Tibial nerve (tissue), 4 donors: ENCODE results near the gene DPAGT1. TPM values are rescaled to one million over a fixed set of nuclear protein-coding genes. Genes with fewer than 3 reads are reported as not detected.
"Not testable (repeated sequence)": the region's sequence is repeated elsewhere in the genome, so short reads cannot be mapped to it uniquely, and the experiment has no call there.

ENCODE experiments used
- DNase-seq, 2 donors: peaks; one replicate each; pipeline ENCODE4 v3.0.0-alpha.2; 2019; ENCODE audit warnings: low spot score in 2 of 2
- H3K27ac ChIP-seq, 4 donors: fragments of 200-600 bp; sonication (generic) in 3 of 4; one replicate each; pipeline ENCODE4 v1.5.1; 2017 to 2019; ENCODE audit warnings: mild to moderate bottlenecking in 1 of 4
- H3K27me3 ChIP-seq, 2 donors: fragments of 200-600 bp; sonication (generic) in 1 of 2; one replicate each; pipeline versions ENCODE4 v1.5.1 to v1.6.0; 2017 to 2019
- H3K36me3 ChIP-seq, 3 donors: fragments of 200-600 bp; sonication (generic); one replicate each; pipeline ENCODE4 v1.5.1; 2018 to 2019
- H3K4me1 ChIP-seq, 4 donors: fragments of 200-600 bp; sonication (generic) in 3 of 4; one replicate each; pipeline ENCODE4 v1.5.1; 2017 to 2019
- H3K4me3 ChIP-seq, 4 donors: fragments of 200-600 bp; sonication (generic) in 3 of 4; one replicate each; pipeline ENCODE4 v1.5.1; 2017 to 2019; ENCODE audit warnings: mild to moderate bottlenecking in 1 of 4, moderate library complexity in 1 of 4
- H3K9me3 ChIP-seq, 4 donors: fragments of 200-600 bp; sonication (generic) in 3 of 4; one replicate each; pipeline ENCODE4 v1.5.1; 2017 to 2019
- CTCF ChIP-seq, 5 experiments: fragments of 200-600 bp in 3 of 5; fragments of 450-650 bp in 2 of 5; sonication (generic) in 3 of 5; IDR thresholded peaks; one replicate each; pipeline ENCODE4 v1.5.1; 2016 to 2019; ENCODE audit warnings: antibody characterized with exemption in 5 of 5, mild to moderate bottlenecking in 3 of 5, moderate library complexity in 2 of 5
- EP300 ChIP-seq, 2 donors: sonication (generic); formaldehyde crosslinking; IDR thresholded peaks; one replicate each; pipeline ENCODE4 v1.6.1; 2017; ENCODE audit warnings: antibody characterized with exemption in 2 of 2, mild to moderate bottlenecking in 1 of 2
- POLR2A ChIP-seq, 2 donors: fragments of 450-650 bp; IDR thresholded peaks; one replicate each; pipeline ENCODE4 v1.6.1; 2017; ENCODE audit warnings: antibody characterized with exemption in 2 of 2, mild to moderate bottlenecking in 2 of 2, moderate library complexity in 2 of 2
- WGBS, 2 donors: methylation state at CpG; one replicate each; pipeline ENCODE4 v1.1.5; 2018; 5-methylcytosine and 5-hydroxymethylcytosine counted together
- total RNA-seq, 4 donors: library from RNA; depleted of rRNA; stranded (reverse); fragments of >200 nt; gene quantifications; one replicate each; pipeline ENCODE4 v1.1.0, GENCODE V29; 2016

DPAGT1 gene
- total RNA-seq, 4 donors from 2014 or later: 20.7 to 33.9 (median 23.5) TPM

DNA sequence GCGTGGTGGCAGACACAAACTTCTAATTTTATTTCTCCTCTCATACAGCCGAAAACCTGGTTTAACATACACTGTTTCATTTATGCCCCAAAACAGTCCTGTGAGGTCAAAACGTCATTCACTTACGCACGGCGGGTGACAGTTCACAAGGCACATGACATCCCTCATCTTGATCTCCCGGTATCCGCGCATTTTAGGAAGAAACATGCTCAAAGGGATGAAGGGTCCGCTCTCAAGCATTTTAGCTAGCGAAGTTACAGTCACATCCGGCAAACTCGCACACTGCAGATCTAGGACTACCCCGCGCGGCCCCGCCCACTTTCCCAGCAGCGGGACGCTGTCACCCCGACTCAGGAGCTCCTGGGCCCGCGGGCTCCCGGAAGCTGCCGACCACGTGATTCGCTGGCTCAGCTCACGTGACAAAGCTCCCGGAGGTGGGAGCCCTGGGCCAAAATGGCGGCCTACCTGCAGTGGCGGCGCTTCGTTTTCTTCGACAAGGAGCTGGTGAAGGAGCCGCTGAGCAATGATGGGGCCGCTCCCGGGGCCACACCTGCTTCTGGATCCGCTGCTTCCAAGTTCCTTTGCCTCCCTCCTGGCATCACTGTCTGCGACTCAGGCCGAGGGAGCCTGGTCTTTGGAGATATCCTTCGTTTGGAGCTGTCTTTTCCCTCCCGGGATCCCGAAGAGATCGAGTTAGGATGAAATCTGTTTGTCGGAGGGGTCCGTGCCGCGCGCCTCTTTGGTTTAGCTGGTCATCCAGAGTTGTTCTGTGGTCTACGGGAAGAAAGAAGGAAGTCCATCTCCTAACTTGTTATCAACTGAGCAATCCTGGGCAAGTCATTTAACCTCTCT lies 34.1 kb downstream of the DPAGT1 start, which contains the start of gene VPS11:
Gene VPS11, plus strand, starts transcription at position 448 of the 852 bp plus-strand sequence. Its CDS starts 6 bp downstream, at position 454.
- peak in 1 of 5 experiments; percentile 45 for TF ChIP-seq CTCF (IDR thresholded peaks at IDR 0.05)
- TF ChIP-seq EP300 (IDR thresholded peaks at IDR 0.05): peak; percentile 93 to 95
- peak; percentile 47 to 63 for TF ChIP-seq POLR2A (IDR thresholded peaks at IDR 0.05)
- Histone ChIP-seq H3K4me3 (peak within 1 kb of the TSS; percentile 65 to 76 (median 70)), H3K4me1 (peaks cover 0 to 55% (median 12%) of the 10 kb centered on the region in 4 donors), H3K27ac (peak within 1 kb of the TSS; percentile 57 to 93 (median 85)), H3K36me3 (peaks cover 0 to 34% (median 10%) of the 10 kb centered on the region in 3 donors), H3K27me3 (no peaks in the 10 kb centered on the region), H3K9me3 (no peaks in the 10 kb centered on the region)
- 0 to 1% methylated on average over 48 of the region's 49 CpGs for WGBS, 2 donors
- DNase-seq: peak; percentile 92 to 93

- H3K27ac ChIP-seq: no peak overlapping the region
- peaks cover 0 to 57% (median 12%) of the 10 kb centered on the region in 4 donors for H3K4me1 ChIP-seq
- 39 to 44% methylated on average over 4 of the region's 4 CpGs for WGBS, 2 donors
- DNase-seq: no peak
- H3K36me3 ChIP-seq: peaks cover 0 to 12% (median 0%) of the 10 kb centered on the region in 3 donors
- no peaks in the 10 kb centered on the region for H3K27me3 ChIP-seq
- TF ChIP-seq POLR2A (IDR thresholded peaks at IDR 0.05) (no peak), CTCF (IDR thresholded peaks at IDR 0.05) (peak in 2 of 5 experiments; percentile 13 to 15), EP300 (IDR thresholded peaks at IDR 0.05) (no peak)
- no peak overlapping the region for H3K4me3 ChIP-seq
- H3K9me3 ChIP-seq: no peaks in the 10 kb centered on the region
Measured at GRCh38 chr11:119065369-119065768, 36.3 kb downstream of the DPAGT1 start.

GRCh38 chr11:119062779-119063178 lies 38.9 kb downstream of the DPAGT1 start:
- H3K4me3 ChIP-seq: no peak overlapping the region
- peaks cover 0 to 40% (median 10%) of the 10 kb centered on the region in 4 donors for H3K4me1 ChIP-seq
- no peaks in the 10 kb centered on the region for H3K36me3 ChIP-seq
- no peak for DNase-seq
- 57 to 59% methylated on average over 5 of the region's 5 CpGs for WGBS, 2 donors
- H3K9me3 ChIP-seq: no peaks in the 10 kb centered on the region
- no peaks in the 10 kb centered on the region for H3K27me3 ChIP-seq
- TF ChIP-seq CTCF (IDR thresholded peaks at IDR 0.05) (no peak), POLR2A (IDR thresholded peaks at IDR 0.05) (no peak), EP300 (IDR thresholded peaks at IDR 0.05) (no peak)
- H3K27ac ChIP-seq: peak overlapping the region in 2 of 4 donors; percentile 38 to 40

- peaks cover 0 to 36% (median 11%) of the 10 kb centered on the region in 4 donors for H3K4me1 ChIP-seq
- no peak for DNase-seq
- no peak for TF ChIP-seq CTCF (IDR thresholded peaks at IDR 0.05)
- no peak for TF ChIP-seq POLR2A (IDR thresholded peaks at IDR 0.05)
- TF ChIP-seq EP300 (IDR thresholded peaks at IDR 0.05): no peak
- no peak overlapping the region for H3K4me3 ChIP-seq
- H3K36me3 ChIP-seq: no peaks in the 10 kb centered on the region
- no peaks in the 10 kb centered on the region for H3K9me3 ChIP-seq
- 94 to 99% methylated on average over 3 of the region's 3 CpGs for whole genome bisulfite sequencing, 2 donors
- no peaks in the 10 kb centered on the region for H3K27me3 ChIP-seq
- H3K27ac ChIP-seq: no peak overlapping the region
Measured at GRCh38 chr11:119061256-119061655, 40.4 kb downstream of the DPAGT1 start.

DNA sequence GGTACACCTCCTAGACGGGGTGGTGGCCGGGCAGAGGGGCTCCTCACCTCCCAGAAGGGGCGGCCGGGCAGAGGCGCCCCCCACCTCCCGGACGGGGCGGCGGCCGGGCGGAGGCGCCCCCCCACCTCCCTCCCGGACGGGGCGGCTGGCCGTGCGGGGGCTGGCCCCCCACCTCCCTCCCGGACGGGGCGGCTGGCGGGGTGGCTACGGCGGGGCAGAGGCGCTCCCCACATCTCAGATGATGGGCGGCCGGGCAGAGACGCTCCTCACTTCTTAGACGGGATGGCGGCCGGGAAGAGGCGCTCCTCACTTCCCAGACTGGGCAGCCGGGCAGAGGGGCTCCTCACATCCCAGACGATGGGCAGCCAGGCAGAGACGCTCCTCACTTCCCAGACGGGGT lies 42.5 kb downstream of the DPAGT1 start:
- not testable (repeated sequence) for H3K27me3 ChIP-seq, DNase-seq, H3K9me3 ChIP-seq, H3K27ac ChIP-seq, H3K4me3 ChIP-seq
- H3K36me3 ChIP-seq: peaks cover 0 to 12% (median 9%) of the 10 kb centered on the region in 3 donors
- 81 to 90% methylated on average over 13 to 17 of the region's 35 CpGs for WGBS, 2 donors
- H3K4me1 ChIP-seq: peaks cover 0 to 39% (median 15%) of the 10 kb centered on the region in 4 donors
